GM23248 (cell line): ENCODE data around the gene DPYSL5. TPM values are rescaled to one million over a fixed set of nuclear protein-coding genes. Genes with fewer than 3 reads are reported as not detected.

Source experiments
- DNase-seq: peaks from one replicate; pipeline ENCODE4 v3.0.0-alpha.2; 2015
- H2AFZ ChIP-seq: fragments of 200-600 bp; sonication (generic); 2 replicates; pipeline ENCODE4 v1.6.1; 2016; ENCODE audit warnings: antibody characterized with exemption
- H3F3A ChIP-seq: fragments of 200-600 bp; sonication (generic); 2 replicates; pipeline ENCODE4 v1.6.1; 2016; ENCODE audit warnings: mild to moderate bottlenecking, antibody characterized with exemption, mixed run types; ENCODE audit not compliant: insufficient read depth
- H3K27ac ChIP-seq: fragments of 200-600 bp; sonication (generic); 2 replicates; pipeline ENCODE4 v1.5.1; 2016; ENCODE audit warnings: mild to moderate bottlenecking
- H3K27me3 ChIP-seq: fragments of 200-600 bp; sonication (generic); replicated peaks from 2 replicates; pipeline ENCODE4 v1.6.1; 2016; ENCODE audit warnings: mild to moderate bottlenecking; ENCODE audit not compliant: insufficient read depth
- H3K36me3 ChIP-seq: fragments of 200-600 bp; sonication (generic); 2 replicates; pipeline ENCODE4 v1.6.1; 2016; ENCODE audit warnings: low read depth, mild to moderate bottlenecking
- H3K4me1 ChIP-seq: fragments of 200-600 bp; sonication (generic); 2 replicates; pipeline ENCODE4 v1.6.1; 2016; ENCODE audit warnings: mild to moderate bottlenecking; ENCODE audit not compliant: insufficient read depth
- H3K4me2 ChIP-seq: fragments of 200-600 bp; sonication (generic); one replicate; pipeline ENCODE4 v1.6.1; 2016; ENCODE audit warnings: mild to moderate bottlenecking; ENCODE audit not compliant: unreplicated experiment
- H3K4me3 ChIP-seq: fragments of 200-600 bp; sonication (generic); 2 replicates; pipeline ENCODE4 v1.5.1; 2016; ENCODE audit warnings: mild to moderate bottlenecking
- H3K79me2 ChIP-seq: fragments of 200-600 bp; sonication (generic); 2 replicates; pipeline ENCODE4 v1.6.1; 2016; ENCODE audit warnings: mild to moderate bottlenecking; ENCODE audit not compliant: insufficient read depth
- H3K9ac ChIP-seq: fragments of 200-600 bp; sonication (generic); 2 replicates; pipeline ENCODE4 v1.6.1; 2016; ENCODE audit warnings: mild to moderate bottlenecking
- H3K9me2 ChIP-seq: fragments of 200-600 bp; sonication (generic); 2 replicates; pipeline ENCODE4 v1.6.1; 2016; ENCODE audit warnings: mixed run types, mild to moderate bottlenecking, moderate library complexity; ENCODE audit not compliant: insufficient read depth
- H3K9me3 ChIP-seq: fragments of 200-600 bp; sonication (generic); one replicate; pipeline ENCODE4 v1.6.1; 2017; ENCODE audit warnings: low read depth
- H4K20me1 ChIP-seq: fragments of 200-600 bp; sonication (generic); 2 replicates; pipeline ENCODE4 v1.6.0; 2016; ENCODE audit not compliant: insufficient read depth
- EZH2 ChIP-seq: fragments of 200-600 bp; sonication (generic); IDR thresholded peaks from 2 replicates; pipeline ENCODE4 v1.6.1; 2018; ENCODE audit warnings: antibody characterized with exemption, mild to moderate bottlenecking; ENCODE audit not compliant: insufficient read depth, poor library complexity, severe bottlenecking
- EZH2phosphoT487 ChIP-seq: fragments of 200-600 bp; sonication (generic); IDR thresholded peaks from 2 replicates; pipeline ENCODE4 v1.6.1; 2018; ENCODE audit warnings: antibody characterized with exemption, moderate library complexity, mild to moderate bottlenecking, low read depth; ENCODE audit not compliant: insufficient read depth
- WGBS, 2 experiments: methylation state at CpG; one replicate each; pipeline ENCODE4 v1.1.6; 2015 to 2017; ENCODE audit warnings: low lambda C conversion rate in 2 of 2, low coverage in 1 of 2; ENCODE audit errors: missing lambda C conversion rate in 2 of 2; 5-methylcytosine and 5-hydroxymethylcytosine counted together
- in situ Hi-C: fragments of 300-500 bp; cut with MboI; formaldehyde crosslinking; loops from 2 replicates; pipeline ENCODE4 v1.15.0; 2020
- polyA plus RNA-seq: library from polyadenylated mRNA; unstranded; fragments of >200 nt; fragmentation: Nextera tagmentation; extraction: Ambion mirVana; gene quantifications from 2 replicates; pipeline ENCODE4 v1.2.1, GENCODE V29; 2016
- total RNA-seq: library from RNA; depleted of rRNA; stranded (reverse); fragments of >200 nt; shearing (Covaris generic); gene quantifications from 2 replicates; pipeline ENCODE4 v1.2.3, GENCODE V29; 2014

Gene DPYSL5
- total and polyA plus RNA-seq, 2 experiments from 2014 or later = not detected

DNA sequence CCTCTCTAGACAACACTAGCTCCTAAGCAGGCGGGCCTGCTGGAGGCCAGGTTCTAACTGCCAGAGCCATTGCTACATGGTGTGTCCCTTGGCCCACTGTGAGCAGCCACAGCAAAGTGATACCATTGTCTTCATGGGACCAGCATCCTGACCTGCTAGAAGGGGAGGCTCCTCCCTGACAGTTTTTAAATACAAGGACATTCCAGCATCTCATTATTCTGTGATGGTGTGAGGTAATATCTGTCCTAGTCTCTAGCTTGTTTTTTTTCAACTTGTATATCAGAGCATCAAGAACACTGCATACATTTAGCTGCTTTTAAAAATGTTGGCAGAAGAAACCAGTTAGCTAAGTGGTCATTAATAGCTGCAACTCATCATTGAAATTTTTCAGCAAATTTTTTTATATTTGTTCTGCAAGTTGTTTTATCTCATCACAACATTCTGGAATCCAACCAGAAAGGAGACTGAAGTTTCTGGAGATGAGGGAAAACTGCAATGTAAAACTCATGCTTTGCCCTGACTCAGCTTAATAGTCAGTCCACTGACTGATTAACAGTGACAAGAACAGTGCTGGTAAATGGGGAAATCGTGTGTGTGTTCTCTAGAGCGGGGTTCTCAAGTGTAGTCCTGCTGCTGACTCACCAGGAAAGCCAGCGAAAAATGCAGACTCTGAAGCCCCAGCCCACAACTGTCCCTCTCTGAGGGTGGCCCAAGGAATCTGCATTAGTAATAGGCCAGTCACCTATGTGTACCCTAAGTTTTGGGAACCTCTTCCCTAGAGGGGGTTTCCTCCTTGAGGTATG is 140.3 kb downstream of the DPYSL5 start:
- Histone ChIP-seq H3K9ac (0 out of 2 replicates have a peak overlapping the region, but pooled peaks have one; percentile 3), H3K4me2 (peak overlapping the region; percentile 54), H3K9me3 (no peaks in the 10 kb centered on the region), H3K27ac (peak overlapping the region; percentile 21), H3K4me3 (no peak overlapping the region), H3F3A (peaks cover 29% of the 10 kb centered on the region), H2AFZ (no peak overlapping the region), H3K27me3 (no peaks in the 10 kb centered on the region), H3K36me3 (no peaks in the 10 kb centered on the region), H3K79me2 (no peaks in the 10 kb centered on the region), H3K4me1 (peaks cover 19% of the 10 kb centered on the region), H3K9me2 (no peaks in the 10 kb centered on the region), H4K20me1 (peaks cover 4% of the 10 kb centered on the region; the same call in 1 of the 2 replicates)
- 26 to 27% methylated on average over 4 of the region's 4 CpGs for WGBS, 2 experiments
- in situ Hi-C loops = no loop called here
- DNase-seq = peak; percentile 85
- no peak for TF ChIP-seq EZH2phosphoT487
- no peak for TF ChIP-seq EZH2

DNA sequence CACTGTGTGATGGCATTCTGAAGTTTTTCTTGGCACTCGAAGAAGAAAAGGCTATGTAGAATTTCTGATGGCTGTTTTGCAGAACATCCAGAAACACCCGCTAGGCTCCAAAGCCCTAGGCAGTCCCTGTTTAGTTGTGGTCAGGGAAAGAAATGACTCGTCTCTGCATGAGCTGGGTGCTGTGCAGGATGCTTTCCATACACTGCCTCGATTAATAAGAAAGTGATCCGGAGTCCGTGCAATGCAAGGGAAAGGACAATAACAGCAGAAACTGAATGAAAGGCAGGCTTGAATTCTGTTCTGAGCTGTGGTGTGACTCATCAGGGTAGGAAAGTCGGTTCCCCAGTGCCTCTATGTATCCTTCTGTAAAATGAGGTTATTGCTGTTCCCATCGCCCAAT is 141.2 kb downstream of the DPYSL5 start:
- H3K4me1 ChIP-seq = peaks cover 19% of the 10 kb centered on the region
- H3K9me3 ChIP-seq = no peaks in the 10 kb centered on the region
- DNase-seq = peak; percentile 60
- H4K20me1 ChIP-seq = peaks cover 4% of the 10 kb centered on the region; the same call in 1 of the 2 replicates
- no peaks in the 10 kb centered on the region for H3K36me3 ChIP-seq
- H3K4me2 ChIP-seq = no peak overlapping the region
- H3F3A ChIP-seq = peaks cover 29% of the 10 kb centered on the region
- H3K27ac ChIP-seq = peak overlapping the region; percentile 21; the same call in 1 of the 2 replicates
- WGBS, 2 experiments = 56 to 59% methylated on average over 8 of the region's 8 CpGs
- H3K9me2 ChIP-seq = peaks cover 1% of the 10 kb centered on the region; the same call in 1 of the 2 replicates
- no peak overlapping the region for H2AFZ ChIP-seq
- no peaks in the 10 kb centered on the region for H3K79me2 ChIP-seq
- H3K27me3 ChIP-seq = no peaks in the 10 kb centered on the region
- H3K9ac ChIP-seq = no peak overlapping the region
- TF ChIP-seq EZH2phosphoT487 (no peak), EZH2 (no peak)
- H3K4me3 ChIP-seq = no peak overlapping the region
- in situ Hi-C loops = no loop called here

DNA sequence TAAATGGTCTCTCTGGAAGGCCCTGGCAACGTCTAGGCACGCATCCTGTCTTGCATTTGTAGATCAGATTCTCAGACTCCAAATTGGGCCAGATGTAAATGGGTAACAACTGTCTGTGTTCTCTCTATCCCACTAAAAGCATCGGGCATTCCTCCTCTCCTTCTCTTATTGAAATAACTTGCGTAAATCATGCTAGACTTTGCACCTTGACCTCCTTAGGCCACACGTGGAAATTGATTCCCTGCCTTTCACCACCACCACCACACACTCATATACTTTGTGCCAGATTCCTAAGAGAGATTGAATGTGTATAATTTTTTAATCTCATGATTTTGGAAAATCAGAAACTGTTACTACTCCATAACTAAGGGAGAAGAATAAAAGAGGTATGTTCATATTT is 143.8 kb downstream of the DPYSL5 start:
- WGBS, 2 experiments = 59 to 61% methylated on average over 5 of the region's 5 CpGs
- H4K20me1 ChIP-seq = peaks cover 4% of the 10 kb centered on the region; the same call in 1 of the 2 replicates
- H3K4me2 ChIP-seq = no peak overlapping the region
- H3F3A ChIP-seq = peaks cover 28% of the 10 kb centered on the region
- peaks cover 3% of the 10 kb centered on the region; the same call in 1 of the 2 replicates for H3K9me2 ChIP-seq
- no peaks in the 10 kb centered on the region for H3K9me3 ChIP-seq
- H3K79me2 ChIP-seq = no peaks in the 10 kb centered on the region
- no peak overlapping the region for H3K27ac ChIP-seq
- H3K27me3 ChIP-seq = no peaks in the 10 kb centered on the region
- no peak for TF ChIP-seq EZH2phosphoT487
- TF ChIP-seq EZH2 = no peak
- H3K9ac ChIP-seq = no peak overlapping the region
- H2AFZ ChIP-seq = no peak overlapping the region
- no peak for DNase-seq
- in situ Hi-C loops = no loop called here
- H3K4me3 ChIP-seq = no peak overlapping the region
- H3K4me1 ChIP-seq = peaks cover 19% of the 10 kb centered on the region
- H3K36me3 ChIP-seq = no peaks in the 10 kb centered on the region

DNA sequence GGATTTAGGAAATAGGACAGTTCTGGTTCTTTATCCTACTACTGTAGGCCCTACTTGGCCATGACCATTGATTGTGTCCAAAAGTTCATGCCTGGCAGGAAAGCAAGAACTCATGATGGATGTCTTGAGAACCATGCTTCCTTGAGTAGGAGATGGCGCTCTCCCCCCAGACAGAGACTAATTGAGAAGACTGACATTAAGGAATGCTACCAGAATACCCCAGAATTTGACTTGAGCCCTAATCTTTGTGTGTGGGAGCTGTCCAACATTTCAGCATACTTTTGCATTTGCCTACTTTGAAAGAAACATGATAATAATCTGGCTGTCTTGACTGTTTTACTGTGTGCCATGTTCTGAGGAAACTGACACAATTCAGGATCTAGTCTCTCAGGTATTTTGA is 145.8 kb downstream of the DPYSL5 start:
- Histone ChIP-seq H3K27me3 (no peaks in the 10 kb centered on the region), H3K9me3 (no peaks in the 10 kb centered on the region), H3F3A (peaks cover 7% of the 10 kb centered on the region), H3K27ac (no peak overlapping the region), H2AFZ (no peak overlapping the region), H3K4me1 (peaks cover 3% of the 10 kb centered on the region; the same call in 1 of the 2 replicates), H4K20me1 (peaks cover 3% of the 10 kb centered on the region; the same call in 1 of the 2 replicates), H3K9ac (no peak overlapping the region), H3K4me3 (no peak overlapping the region), H3K79me2 (no peaks in the 10 kb centered on the region), H3K4me2 (no peak overlapping the region), H3K9me2 (peaks cover 3% of the 10 kb centered on the region; the same call in 1 of the 2 replicates), H3K36me3 (no peaks in the 10 kb centered on the region)
- in situ Hi-C loops = no loop called here
- WGBS, 2 experiments = 9 to 26% methylated on average over 1 of the region's 1 CpG
- TF ChIP-seq EZH2 (no peak), EZH2phosphoT487 (no peak)
- DNase-seq = no peak
